B cell (primary cell): ENCODE results near the gene GGACT. TPM values are rescaled to one million over a fixed set of nuclear protein-coding genes. Genes with fewer than 3 reads are reported as not detected.

Source experiments
- ATAC-seq: fragments of 200-7000 bp; cut with Tn5 transposase; one replicate; pipeline ENCODE4 v1.10.0; 2021; ENCODE audit warnings: low read depth, mild to moderate bottlenecking, moderate number of reproducible peaks, moderate library complexity
- CTCF ChIA-PET: fragments of 350-600 bp; sonication (Branson Sonifier 250); formaldehyde crosslinking; loops from one replicate; lab custom pipeline; 2021; ENCODE audit warnings: antibody characterized with exemption, inconsistent platforms; lab: Charles Lee
- POLR2A ChIA-PET: fragments of 350-600 bp; sonication (Branson Sonifier 250); formaldehyde crosslinking; loops from one replicate; lab custom pipeline; 2021; ENCODE audit warnings: antibody characterized with exemption; lab: Charles Lee
- DNase-seq: peaks from one replicate; pipeline ENCODE4 v3.0.0; 2013
- H2AFZ ChIP-seq: 2 replicates; pipeline ENCODE4 v1.6.1; 2012; ENCODE audit warnings: mild to moderate bottlenecking, low read depth, low read length; ENCODE audit not compliant: insufficient read depth, poor library complexity, severe bottlenecking
- H3K27ac ChIP-seq, 2 donors: 1 replicate in 1 of 2; 2 replicates in 1 of 2; pipeline ENCODE4 v1.5.1; 2012 to 2013; ENCODE audit warnings: low read length in 2 of 2, mild to moderate bottlenecking in 2 of 2, moderate library complexity in 1 of 2
- H3K27me3 ChIP-seq, 4 experiments: fragments of 200-600 bp in 1 of 4; sonication (generic) in 1 of 4; replicated peaks in 1 of 4; 1 replicate in 2 of 4; 2 replicates in 2 of 4; pipeline versions ENCODE4 v1.6.1 to v1.7.0; 2013 to 2016; ENCODE audit warnings: low read length in 3 of 4, mild to moderate bottlenecking in 2 of 4, mixed read lengths in 1 of 4, moderate library complexity in 1 of 4; ENCODE audit not compliant: insufficient read depth in 4 of 4, control insufficient read depth in 3 of 4; ENCODE audit errors: control extremely low read depth in 1 of 4
- H3K36me3 ChIP-seq, 2 experiments: replicated peaks in 1 of 2; 1 replicate in 1 of 2; 2 replicates in 1 of 2; pipeline versions ENCODE4 v1.6.1 to v1.7.1; 2013; ENCODE audit warnings: low read length in 1 of 2; ENCODE audit not compliant: insufficient read depth in 2 of 2, control insufficient read depth in 1 of 2; ENCODE audit errors: control extremely low read depth in 1 of 2, extremely low read depth in 1 of 2
- H3K4me1 ChIP-seq, 2 donors: fragments of 200-600 bp in 1 of 2; sonication (generic) in 1 of 2; 1 replicate in 1 of 2; 2 replicates in 1 of 2; pipeline versions ENCODE4 v1.5.1 to v1.6.1; 2013 to 2017; ENCODE audit warnings: low read length in 2 of 2; ENCODE audit not compliant: control insufficient read depth in 2 of 2, insufficient read depth in 2 of 2
- H3K4me2 ChIP-seq: replicated peaks from 2 replicates; pipeline ENCODE3; 2012; ENCODE audit warnings: mild to moderate bottlenecking, low read depth, low read length; ENCODE audit not compliant: poor library complexity, severe bottlenecking
- H3K4me3 ChIP-seq, 5 experiments: fragments of 200-600 bp in 1 of 5; sonication (generic) in 1 of 5; 1 replicate in 3 of 5; 2 replicates in 2 of 5; pipeline versions ENCODE4 v1.5.1 to v1.7.0; 2011 to 2016; ENCODE audit warnings: low read length in 4 of 5, mild to moderate bottlenecking in 4 of 5, low read depth in 2 of 5, control low read depth in 1 of 5, moderate library complexity in 1 of 5; ENCODE audit not compliant: insufficient read depth in 1 of 5; ENCODE audit errors: control extremely low read depth in 1 of 5, extremely low read depth in 1 of 5
- H3K79me2 ChIP-seq: fragments of 200-600 bp; sonication (generic); one replicate; pipeline ENCODE4 v1.6.0; 2016; ENCODE audit warnings: low read length; ENCODE audit not compliant: control insufficient read depth, insufficient read depth
- H3K9ac ChIP-seq: fragments of 200-600 bp; sonication (generic); 2 replicates; pipeline ENCODE4 v1.6.1; 2017; ENCODE audit warnings: mild to moderate bottlenecking, low read length, moderate library complexity
- H3K9me3 ChIP-seq, 3 donors: one replicate each; pipeline versions ENCODE4 v1.6.1 to v1.7.1; 2013; ENCODE audit warnings: low read length in 2 of 3; ENCODE audit not compliant: control insufficient read depth in 2 of 3, insufficient read depth in 1 of 3; ENCODE audit errors: control extremely low read depth in 1 of 3
- H4K20me1 ChIP-seq: 2 replicates; pipeline ENCODE4 v1.6.0; 2012; ENCODE audit warnings: mild to moderate bottlenecking, low read length; ENCODE audit not compliant: insufficient read depth, control insufficient read depth, poor library complexity, severe bottlenecking
- H3K27ac Mint-ChIP-seq: one replicate; pipeline ENCODE4 v1.8.0; 2021; ENCODE audit warnings: mixed read lengths
- H3K27me3 Mint-ChIP-seq: one replicate; pipeline ENCODE4 v1.8.0; 2021; ENCODE audit warnings: mixed read lengths
- H3K4me1 Mint-ChIP-seq: one replicate; pipeline ENCODE4 v1.8.0; 2021; ENCODE audit warnings: mixed read lengths
- H3K4me3 Mint-ChIP-seq: one replicate; pipeline ENCODE4 v1.8.0; 2021; ENCODE audit warnings: mixed read lengths
- H3K9me3 Mint-ChIP-seq: one replicate; pipeline ENCODE4 v1.8.0; 2022; ENCODE audit warnings: mixed read lengths; ENCODE audit not compliant: insufficient read depth
- CTCF ChIP-seq: fragments of 200-600 bp; IDR thresholded peaks from one replicate; pipeline ENCODE4 v1.8.0; 2022; ENCODE audit warnings: antibody characterized with exemption, mild to moderate bottlenecking
- EZH2 ChIP-seq: IDR thresholded peaks from 2 replicates; pipeline ENCODE4 v1.6.1; 2012; ENCODE audit warnings: borderline replicate concordance, low read depth, mild to moderate bottlenecking, moderate library complexity, low read length; ENCODE audit not compliant: insufficient read depth, poor library complexity, severe bottlenecking
- WGBS: methylation state at CpG from one replicate; pipeline ENCODE4 v1.1.5; 2013; ENCODE audit warnings: missing lambda C conversion rate; ENCODE audit not compliant: insufficient coverage; 5-methylcytosine and 5-hydroxymethylcytosine counted together
- intact Hi-C: fragments of 100-400 bp; cut with micrococcal nuclease; formaldehyde crosslinking; loops from one replicate; pipeline ENCODE4 v1.10.0; 2022
- polyA plus RNA-seq: library from polyadenylated mRNA; depleted of rRNA; stranded (reverse); fragments of >200 nt; gene quantifications from 2 replicates; pipeline ENCODE4 v1.2.3, GENCODE V29; 2012
- total RNA-seq, 2 donors: library from RNA; stranded (reverse); fragments of 120-200 nt in 1 of 2; gene quantifications; 1 replicate in 1 of 2; 2 replicates in 1 of 2; pipeline versions ENCODE4 v1.2.3 to v1.2.4, GENCODE V29; 2013 to 2022

GGACT gene
- total and polyA plus RNA-seq, 2 donors (not counting 1 experiment from before 2014, with no cell fraction given) = 3.2 to 3.5 TPM

- no peaks in the 10 kb centered on the region for H3K36me3 ChIP-seq
- Mint-ChIP-seq H3K9me3 (no peaks in the 10 kb centered on the region), H3K4me1 (peaks cover 40% of the 10 kb centered on the region), H3K27me3 (no peaks in the 10 kb centered on the region), H3K4me3 (no peak overlapping the region), H3K27ac (no peak overlapping the region)
- H2AFZ ChIP-seq = no peak overlapping the region
- CTCF ChIA-PET = no interaction called here
- no CpG with 5 or more reads among the region's 5 CpGs for WGBS
- no peak overlapping the region for H3K9ac ChIP-seq
- POLR2A ChIA-PET = no interaction called here
- no peaks in the 10 kb centered on the region for H3K27me3 ChIP-seq
- no peak for ATAC-seq
- intact Hi-C loops = no loop called here
- H3K4me1 ChIP-seq = peaks cover 33 to 36% of the 10 kb centered on the region in 2 donors
- no peak overlapping the region for H3K4me2 ChIP-seq
- no peaks in the 10 kb centered on the region for H4K20me1 ChIP-seq
- no peaks in the 10 kb centered on the region for H3K9me3 ChIP-seq
- H3K79me2 ChIP-seq = no peaks in the 10 kb centered on the region
- TF ChIP-seq EZH2 = no peak
- no peak for TF ChIP-seq CTCF
- no peak overlapping the region for H3K27ac ChIP-seq
- H3K4me3 ChIP-seq = no peak overlapping the region
- no peak for DNase-seq
Observed at GRCh38 chr13:100613031-100613430, 24.4 kb upstream of the GGACT start.

GRCh38 chr13:100611678-100612492 lies 23.3 kb upstream of the GGACT start:
- DNase-seq = no peak

More at GRCh38 chr13:100611678-100612492, 23.3 kb upstream of the GGACT start:
- no peaks in the 10 kb centered on the region for H3K27me3 ChIP-seq
- H3K4me3 Mint-ChIP-seq = peak overlapping the region; percentile 51
- H3K9me3 Mint-ChIP-seq = no peaks in the 10 kb centered on the region
- no peaks in the 10 kb centered on the region for H3K9me3 ChIP-seq
- no peaks in the 10 kb centered on the region for H3K27me3 Mint-ChIP-seq
- TF ChIP-seq CTCF = no peak
- TF ChIP-seq EZH2 = no peak
- CTCF ChIA-PET = interaction anchor here (1.0 kb wide), 1 partner anchor 9 kb away, joined by 3 read pairs; no protein-coding TSS in a partner anchor
- WGBS = 44% methylated on average over 5 of the region's 9 CpGs
- no peak overlapping the region for H3K4me3 ChIP-seq
- H3K4me1 ChIP-seq = peaks cover 34 to 36% of the 10 kb centered on the region in 2 donors
- no peak overlapping the region for H3K9ac ChIP-seq
- peak overlapping the region; percentile 73 for H3K27ac Mint-ChIP-seq
- H3K4me1 Mint-ChIP-seq = peaks cover 44% of the 10 kb centered on the region
- H3K36me3 ChIP-seq = no peaks in the 10 kb centered on the region
- no peaks in the 10 kb centered on the region for H3K79me2 ChIP-seq
- no peak overlapping the region for H3K4me2 ChIP-seq
- no peaks in the 10 kb centered on the region for H4K20me1 ChIP-seq
- POLR2A ChIA-PET = interaction anchor here (0.7 kb wide), 1 partner anchor 1006 kb away, joined by 3 read pairs; no protein-coding TSS in a partner anchor
- intact Hi-C loops = no loop called here
- ATAC-seq = no peak
- H3K27ac ChIP-seq = peak overlapping the region in 1 of 2 donors; percentile 35
- H2AFZ ChIP-seq = peak overlapping the region; percentile 18
